Panc1 (cell line): ENCODE data around the gene PHF21A. TPM values are rescaled to one million over a fixed set of nuclear protein-coding genes. Genes with fewer than 3 reads are reported as not detected.

Experiments
- ATAC-seq: fragments of 200-7000 bp; cut with Tn5 transposase; 2 replicates; pipeline ENCODE4 v1.9.1; 2020; ENCODE audit warnings: mild to moderate bottlenecking, moderate library complexity
- BruUV-seq: library from RNA; stranded (reverse); fragments of 400-500 nt; replicated peaks from 2 replicates; lab custom pipeline; 2021; lab: Mats Ljungman, UMichigan
- CTCF ChIA-PET: fragments of 300-600 bp; sonication (Branson Sonifier 250); formaldehyde crosslinking; loops from one replicate; lab custom pipeline; 2022; ENCODE audit warnings: antibody characterized with exemption; lab: Charles Lee
- POLR2A ChIA-PET: fragments of 300-600 bp; sonication (Branson Sonifier 250); formaldehyde crosslinking; loops from one replicate; lab custom pipeline; 2022; ENCODE audit warnings: antibody characterized with exemption; lab: Charles Lee
- DNase-seq: peaks from one replicate; pipeline ENCODE4 v3.0.0-alpha.2; 2010; ENCODE audit warnings: low read depth, low spot score
- H3K27ac ChIP-seq: 2 replicates; pipeline ENCODE4 v1.5.1; 2011; ENCODE audit warnings: mild to moderate bottlenecking, low read length, inconsistent platforms
- H3K27me3 ChIP-seq: fragments of 200-500 bp; sonication (Bioruptor generic); 2 replicates; pipeline ENCODE4 v1.6.0; 2014; ENCODE audit warnings: low read length, inconsistent platforms; ENCODE audit not compliant: control insufficient read depth, insufficient read depth
- H3K36me3 ChIP-seq: fragments of 200-500 bp; sonication (Bioruptor generic); 2 replicates; pipeline ENCODE4 v1.5.1; 2014; ENCODE audit warnings: inconsistent platforms, mild to moderate bottlenecking, low read length, moderate library complexity; ENCODE audit not compliant: control insufficient read depth, insufficient read depth
- H3K4me1 ChIP-seq: 2 replicates; pipeline ENCODE4 v1.5.1; 2011; ENCODE audit warnings: inconsistent platforms, mild to moderate bottlenecking, low read length, moderate library complexity; ENCODE audit not compliant: control insufficient read depth, insufficient read depth
- H3K4me3 ChIP-seq, 2 experiments: 2 replicates each; pipeline ENCODE4 v1.5.1; 2011 to 2012; ENCODE audit warnings: low read depth in 2 of 2, low read length in 2 of 2, mild to moderate bottlenecking in 2 of 2, inconsistent platforms in 1 of 2, moderate library complexity in 1 of 2
- H3K9me3 ChIP-seq: fragments of 200-500 bp; sonication (Bioruptor generic); 2 replicates; pipeline ENCODE4 v1.5.1; 2014; ENCODE audit warnings: low read depth, mild to moderate bottlenecking, inconsistent platforms, low read length, moderate library complexity; ENCODE audit not compliant: control insufficient read depth, insufficient read depth
- CTCF ChIP-seq: fragments of 450-650 bp; IDR thresholded peaks from 2 replicates; pipeline ENCODE4 v1.5.1; 2017; ENCODE audit warnings: mild to moderate bottlenecking
- POLR2AphosphoS5 ChIP-seq: IDR thresholded peaks from 2 replicates; pipeline ENCODE4 v1.6.1; 2012; ENCODE audit warnings: mild to moderate bottlenecking, low read depth, low read length, moderate library complexity
- SIN3A ChIP-seq: IDR thresholded peaks from 2 replicates; pipeline ENCODE4 v1.6.1; 2012; ENCODE audit warnings: low read depth, mild to moderate bottlenecking, low read length, moderate library complexity, borderline replicate concordance; ENCODE audit not compliant: insufficient read depth
- TCF7L2 ChIP-seq: IDR thresholded peaks from 2 replicates; pipeline ENCODE4 v1.6.1; 2011; ENCODE audit warnings: mild to moderate bottlenecking, low read depth, low read length, inconsistent platforms
- in situ Hi-C: cut with HindIII; loops from 2 replicates; pipeline ENCODE4 v1.10.0; 2016; ENCODE audit warnings: low sequenced_read_pairs, low pct_unique_long_range_greater_than_20kb
- intact Hi-C: fragments of 100-400 bp; cut with micrococcal nuclease; formaldehyde crosslinking; loops from one replicate; pipeline ENCODE4 v1.10.0; 2022; ENCODE audit not compliant: unreplicated experiment
- total RNA-seq: library from RNA; stranded (reverse); gene quantifications from one replicate; pipeline ENCODE4 v1.2.1, GENCODE V29; 2021; ENCODE audit not compliant: unreplicated experiment
- TF ChIP-seq, protein P1 (sequence below), 2 experiments: IDR thresholded peaks; 2 replicates each; pipeline ENCODE4 v1.6.1; 2011 to 2012; ENCODE audit warnings: low read depth in 2 of 2, control low read depth in 1 of 2, low read length in 1 of 2, mild to moderate bottlenecking in 1 of 2, moderate library complexity in 1 of 2; ENCODE audit not compliant: insufficient read depth in 1 of 2

The PHF21A gene
- total RNA-seq, 1 experiment from 2014 or later: 45.7 TPM

- intact Hi-C loops: no loop called here
- no peak for TF ChIP-seq POLR2AphosphoS5
- no peak for TF ChIP-seq SIN3A
- TF ChIP-seq CTCF: no peak
- TF ChIP-seq, protein P1, sequence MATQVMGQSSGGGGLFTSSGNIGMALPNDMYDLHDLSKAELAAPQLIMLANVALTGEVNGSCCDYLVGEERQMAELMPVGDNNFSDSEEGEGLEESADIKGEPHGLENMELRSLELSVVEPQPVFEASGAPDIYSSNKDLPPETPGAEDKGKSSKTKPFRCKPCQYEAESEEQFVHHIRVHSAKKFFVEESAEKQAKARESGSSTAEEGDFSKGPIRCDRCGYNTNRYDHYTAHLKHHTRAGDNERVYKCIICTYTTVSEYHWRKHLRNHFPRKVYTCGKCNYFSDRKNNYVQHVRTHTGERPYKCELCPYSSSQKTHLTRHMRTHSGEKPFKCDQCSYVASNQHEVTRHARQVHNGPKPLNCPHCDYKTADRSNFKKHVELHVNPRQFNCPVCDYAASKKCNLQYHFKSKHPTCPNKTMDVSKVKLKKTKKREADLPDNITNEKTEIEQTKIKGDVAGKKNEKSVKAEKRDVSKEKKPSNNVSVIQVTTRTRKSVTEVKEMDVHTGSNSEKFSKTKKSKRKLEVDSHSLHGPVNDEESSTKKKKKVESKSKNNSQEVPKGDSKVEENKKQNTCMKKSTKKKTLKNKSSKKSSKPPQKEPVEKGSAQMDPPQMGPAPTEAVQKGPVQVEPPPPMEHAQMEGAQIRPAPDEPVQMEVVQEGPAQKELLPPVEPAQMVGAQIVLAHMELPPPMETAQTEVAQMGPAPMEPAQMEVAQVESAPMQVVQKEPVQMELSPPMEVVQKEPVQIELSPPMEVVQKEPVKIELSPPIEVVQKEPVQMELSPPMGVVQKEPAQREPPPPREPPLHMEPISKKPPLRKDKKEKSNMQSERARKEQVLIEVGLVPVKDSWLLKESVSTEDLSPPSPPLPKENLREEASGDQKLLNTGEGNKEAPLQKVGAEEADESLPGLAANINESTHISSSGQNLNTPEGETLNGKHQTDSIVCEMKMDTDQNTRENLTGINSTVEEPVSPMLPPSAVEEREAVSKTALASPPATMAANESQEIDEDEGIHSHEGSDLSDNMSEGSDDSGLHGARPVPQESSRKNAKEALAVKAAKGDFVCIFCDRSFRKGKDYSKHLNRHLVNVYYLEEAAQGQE (IDR thresholded peaks at IDR 0.05; ENCODE audit: insufficient read depth in 1 of 2, low read depth in 2 of 2, low read length in 1 of 2): no peak
- TF ChIP-seq TCF7L2: no peak
- Histone ChIP-seq H3K4me1 (no peaks in the 10 kb centered on the region), H3K4me3 (no peak overlapping the region), H3K27ac (no peak overlapping the region), H3K36me3 (peaks cover 10% of the 10 kb centered on the region), H3K9me3 (no peaks in the 10 kb centered on the region), H3K27me3 (no peaks in the 10 kb centered on the region)
- ATAC-seq (no peak), DNase-seq (no peak)
- ChIA-PET POLR2A (no interaction called here), CTCF (no interaction called here)
- in situ Hi-C loops: no loop called here
- BruUV-seq: no TSS peak
These were observed 159.5 kb downstream of the PHF21A start for GRCh38 chr11:45961751-45962240.

DNA sequence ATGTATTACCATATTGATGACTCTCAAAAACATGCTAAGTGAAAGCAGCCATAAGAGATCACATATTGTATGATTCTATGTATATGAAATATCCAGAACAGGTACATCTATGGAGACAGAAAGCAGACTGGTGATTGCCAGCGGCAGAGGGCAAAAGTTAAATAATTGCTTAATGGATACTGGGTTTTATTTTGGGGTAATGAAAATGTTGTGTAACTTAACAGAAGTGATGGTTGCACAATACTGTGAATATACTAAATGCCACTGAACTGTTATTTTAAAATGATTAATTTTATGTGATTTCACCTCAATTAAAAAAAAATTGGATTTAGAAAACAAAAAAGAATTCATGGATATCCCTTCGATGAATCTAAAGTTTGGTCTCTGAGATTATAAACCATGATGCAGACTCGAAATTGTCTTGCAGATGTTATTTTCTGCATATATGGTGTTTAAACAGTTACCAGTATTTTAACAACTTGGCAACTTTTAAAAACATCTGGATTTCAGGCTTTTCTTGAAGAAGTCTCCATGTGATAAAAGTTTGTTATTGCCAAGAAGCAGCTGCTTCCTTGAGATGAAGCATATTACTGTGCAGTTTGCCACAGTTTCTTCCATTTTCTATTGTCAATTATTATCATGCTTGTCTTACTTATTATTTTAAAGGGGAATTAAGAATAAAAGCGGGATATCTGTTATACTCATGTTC, 160.7 kb downstream of the PHF21A start:
- no peak for TF ChIP-seq CTCF
- intact Hi-C loops: no loop called here
- Histone ChIP-seq H3K36me3 (peaks cover 10% of the 10 kb centered on the region), H3K27ac (no peak overlapping the region), H3K4me1 (no peaks in the 10 kb centered on the region), H3K9me3 (no peaks in the 10 kb centered on the region), H3K27me3 (no peaks in the 10 kb centered on the region), H3K4me3 (no peak overlapping the region)
- CTCF ChIA-PET: no interaction called here
- ATAC-seq (no peak), DNase-seq (no peak)
- in situ Hi-C loops: no loop called here
- BruUV-seq: no TSS peak
- POLR2A ChIA-PET: no interaction called here
